ENCODE results near the gene HMX3. TPM values are rescaled to one million over a fixed set of nuclear protein-coding genes. Genes with fewer than 3 reads are reported as not detected.

HMX3 gene
- total and polyA plus RNA-seq, 2 of the 8 experiments (the other 6 are each of a cell fraction or from before 2014, with no cell fraction given) = 0.05 TPM; not detected in 1

DNA sequence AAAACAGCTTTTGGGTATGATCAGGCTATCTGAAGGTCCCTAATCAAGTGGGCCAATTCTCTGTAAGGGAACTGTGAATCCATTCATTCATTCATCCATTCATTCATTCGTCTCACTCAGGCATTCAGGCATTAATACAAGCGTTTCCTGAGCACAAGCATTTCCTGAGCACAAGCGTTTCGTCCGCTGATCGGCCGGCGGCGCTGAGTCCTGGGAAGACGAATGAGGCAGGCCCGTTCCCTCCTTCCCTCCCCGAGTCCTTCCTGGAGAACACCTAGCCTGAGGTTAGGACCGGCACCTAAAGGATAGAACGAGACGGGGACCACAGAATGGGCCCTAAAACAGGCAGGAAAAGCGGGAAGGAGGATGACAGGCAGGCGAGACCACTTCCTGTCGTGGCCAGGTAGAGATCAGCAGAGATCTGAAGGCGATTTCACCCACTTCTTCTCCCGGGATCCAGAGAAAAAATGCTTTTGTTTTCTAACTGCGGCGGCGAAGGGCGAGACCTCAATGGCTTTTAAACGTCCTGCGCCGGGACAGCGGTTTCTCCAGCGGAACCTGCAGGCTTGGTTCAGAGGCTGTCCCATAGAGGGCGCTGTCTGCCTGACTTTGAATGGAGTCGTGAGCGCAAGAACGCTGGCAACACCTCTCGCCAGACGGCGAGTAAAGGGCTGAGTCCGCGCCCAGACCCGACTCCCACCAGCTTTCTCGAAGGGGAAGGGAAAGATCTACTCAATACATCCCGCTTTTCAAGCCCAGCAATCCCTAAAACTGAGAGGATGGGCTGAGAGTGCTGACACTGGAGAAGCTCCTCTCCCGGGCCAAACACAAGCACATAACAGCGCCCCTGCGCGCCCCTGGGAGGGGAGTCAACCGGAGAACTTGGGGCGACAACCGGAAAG, 2.9 kb upstream of the HMX3 start:
- Histone ChIP-seq H3K27me3 (replicated peaks in 1 of 4; ENCODE audit: control insufficient read depth in 3 of 4, extremely low read depth in 1 of 4, insufficient read depth in 3 of 4, low read length in 3 of 4) (peaks cover 51 to 75% (median 65%) of the 10 kb centered on the region in 4 experiments), H4K91ac (replicated peaks; ENCODE audit: insufficient read length, low read length) (no peak overlapping the region), H4K20me1 (replicated peaks in 1 of 2; ENCODE audit: control insufficient read depth in 1 of 2, insufficient read depth in 2 of 2, low read length in 2 of 2) (peaks cover 0 to 6% of the 10 kb centered on the region in 2 experiments), H3K9me3 (ENCODE audit: insufficient read depth in 2 of 2, low read depth in 1 of 2, low read length in 1 of 2) (no peaks in the 10 kb centered on the region), H2BK12ac (ENCODE audit: low read depth, low read length) (peak overlapping the region; percentile 64; the same call in 1 of the 2 replicates), H3K23ac (ENCODE audit: insufficient read length) (no peak overlapping the region), H2BK20ac (ENCODE audit: low read length) (no peak overlapping the region), H4K8ac (ENCODE audit: extremely low read depth, insufficient read depth, low read length) (no peak overlapping the region), H3K9ac (replicated peaks in 1 of 4; ENCODE audit: extremely low read depth in 1 of 4, low read depth in 3 of 4, low read length in 3 of 4) (no peak overlapping the region; a peak in 1 of 7 replicates), H2BK5ac (ENCODE audit: low read depth, low read length) (no peak overlapping the region; the same call in 1 of the 2 replicates), H3K27ac (ENCODE audit: low read depth, low read length) (no peak overlapping the region), H2BK15ac (ENCODE audit: low read length) (0 out of 2 replicates have a peak overlapping the region, but pooled peaks have one; percentile 12), H3K4me1 (replicated peaks in 1 of 4; ENCODE audit: control insufficient read depth in 3 of 4, insufficient read depth in 4 of 4, low read length in 3 of 4) (peaks cover 7 to 36% (median 22%) of the 10 kb centered on the region in 4 experiments), H3K14ac (ENCODE audit: insufficient read length) (no peak overlapping the region), H3K79me2 (ENCODE audit: control insufficient read depth in 1 of 2, insufficient read depth in 2 of 2, low read length in 2 of 2) (no peaks in the 10 kb centered on the region), H3K4me2 (ENCODE audit: insufficient read depth in 1 of 2, low read depth in 2 of 2, low read length in 2 of 2) (peak overlapping the region; percentile 48 to 95), H3K18ac (ENCODE audit: extremely low read depth, low read length) (peak overlapping the region; percentile 26), H3K56ac (replicated peaks; ENCODE audit: insufficient read length, low read depth, low read length) (no peak overlapping the region), H3K23me2 (ENCODE audit: low read depth, low read length) (peaks cover 21% of the 10 kb centered on the region; the same call in 1 of the 2 replicates), H3K36me3 (ENCODE audit: control insufficient read depth in 2 of 4, insufficient read depth in 4 of 4, low read length in 3 of 4) (no peaks in the 10 kb centered on the region; a peak in 1 of 8 replicates), H3K79me1 (ENCODE audit: low read depth, low read length) (no peaks in the 10 kb centered on the region), H2BK120ac (replicated peaks; ENCODE audit: low read depth, low read length) (no peak overlapping the region), H4K5ac (ENCODE audit: insufficient read length, low read depth, low read length) (no peak overlapping the region), H3K4me3 (ENCODE audit: extremely low read depth in 1 of 4, insufficient read depth in 2 of 4, low read depth in 3 of 4, low read length in 4 of 4) (peak overlapping the region; percentile 25 to 59 (median 48); a peak in 7 of 8 replicates), H2AK5ac (ENCODE audit: low read depth, low read length) (no peak overlapping the region), H3K4ac (replicated peaks; ENCODE audit: insufficient read length, low read depth, low read length) (no peak overlapping the region), H2AFZ (ENCODE audit: low read length) (peak overlapping the region; percentile 86)
- peak in 1 of 2 experiments; percentile 96 for DNase-seq (ENCODE audit: low read depth in 1 of 2, low spot score in 2 of 2)
- 3% methylated on average over 48 of the region's 48 CpGs; no CpG with 5 or more reads in 1 of the 2 experiments for WGBS, 2 experiments (ENCODE audit: extremely low coverage in 1 of 2, insufficient coverage in 1 of 2, insufficient read length in 1 of 2, insufficient replicate concordance in 2 of 2, low coverage in 1 of 2, low lambda C conversion rate in 2 of 2, missing lambda C conversion rate in 1 of 2)
- ChIA-PET CTCF (ENCODE audit: partially characterized antibody) (interaction anchor here (0.6 to 4.4 kb wide), 26 partner anchors 11 to 674 kb away, joined by 3 to 35 read pairs (median 4); no protein-coding TSS in a partner anchor), POLR2A (ENCODE audit: partially characterized antibody) (interaction anchor here (0.9 to 2.8 kb wide), 6 partner anchors 9 to 22 kb away, joined by 3 to 35 read pairs (median 6); partner anchors contain the start of gene HMX2)
- FAIRE-seq = peak; percentile 85
- TF ChIP-seq YY1 (IDR thresholded peaks at IDR 0.05; ENCODE audit: low read depth, low read length) (peak; percentile 79), RAD21 (IDR thresholded peaks at IDR 0.05 in 1 of 2, conservative IDR thresholded peaks at IDR 0.05 in 1 of 2; ENCODE audit: low read depth in 2 of 2, low read length in 2 of 2) (peak; percentile 82 to 88), SP1 (IDR thresholded peaks at IDR 0.05; ENCODE audit: low read depth, low read length) (no peak), CREB1 (IDR thresholded peaks at IDR 0.05) (peak; percentile 21; the same call in 1 of the 2 replicates), SRF (IDR thresholded peaks at IDR 0.05; ENCODE audit: low read depth, low read length) (no peak), JUND (IDR thresholded peaks at IDR 0.05; ENCODE audit: low read length) (no peak), EGR1 (IDR thresholded peaks at IDR 0.05; ENCODE audit: borderline replicate concordance, low read depth, low read length) (no peak), CTBP2 (IDR thresholded peaks at IDR 0.05; ENCODE audit: borderline replicate concordance, insufficient read depth, insufficient read length, low read length) (peak; percentile 83), GABPA (IDR thresholded peaks at IDR 0.05; ENCODE audit: borderline replicate concordance, insufficient read depth, low read length) (peak; percentile 49; the same call in 1 of the 2 replicates), KDM4A (IDR thresholded peaks at IDR 0.05; ENCODE audit: low read depth, low read length, severe bottlenecking) (peak; percentile 60)
